MCF 10A (cell line): ENCODE data around the gene SDK1. TPM values are rescaled to one million over a fixed set of nuclear protein-coding genes. Genes with fewer than 3 reads are reported as not detected.

Experiments used
- BruUV-seq: library from RNA; stranded (reverse); fragments of 400-500 nt; replicated peaks from 2 replicates; lab custom pipeline; 2021; lab: Mats Ljungman, UMichigan
- CTCF ChIA-PET: fragments of 300-600 bp; sonication (Branson Sonifier 250); formaldehyde crosslinking; extraction: SDS; loops from one replicate; lab custom pipeline; 2021; ENCODE audit warnings: antibody characterized with exemption, inconsistent platforms; lab: Yijun Ruan, JAX
- POLR2A ChIA-PET: fragments of 300-600, 350-650 bp; sonication (Branson Sonifier 250); formaldehyde crosslinking; extraction: SDS; loops from one replicate; lab custom pipeline; 2020; ENCODE audit warnings: antibody characterized with exemption, inconsistent platforms; lab: Yijun Ruan, JAX
- DNase-seq: peaks from one replicate; pipeline ENCODE4 v3.0.0-alpha.2; 2018; ENCODE audit not compliant: unreplicated experiment
- H3K27ac Mint-ChIP-seq: one replicate; pipeline ENCODE4 v1.8.0; 2022; ENCODE audit warnings: mild to moderate bottlenecking, low read depth, mixed read lengths; ENCODE audit not compliant: unreplicated experiment
- H3K27me3 Mint-ChIP-seq: one replicate; pipeline ENCODE4 v1.8.0; 2022; ENCODE audit warnings: mixed read lengths; ENCODE audit not compliant: insufficient read depth, unreplicated experiment
- H3K36me3 Mint-ChIP-seq: one replicate; pipeline ENCODE4 v1.8.0; 2022; ENCODE audit warnings: mild to moderate bottlenecking, moderate library complexity, mixed read lengths; ENCODE audit not compliant: insufficient read depth, unreplicated experiment
- H3K4me1 Mint-ChIP-seq: one replicate; pipeline ENCODE4 v1.8.0; 2022; ENCODE audit warnings: mixed read lengths; ENCODE audit not compliant: insufficient read depth, unreplicated experiment
- H3K4me3 Mint-ChIP-seq: one replicate; pipeline ENCODE4 v1.8.0; 2022; ENCODE audit warnings: mild to moderate bottlenecking, moderate library complexity, mixed read lengths; ENCODE audit not compliant: unreplicated experiment
- H3K9me3 Mint-ChIP-seq: one replicate; pipeline ENCODE4 v1.8.0; 2022; ENCODE audit warnings: mixed read lengths; ENCODE audit not compliant: unreplicated experiment
- intact Hi-C: fragments of 100-400 bp; cut with micrococcal nuclease; formaldehyde crosslinking; loops from 2 replicates; pipeline ENCODE4 v1.14.1; 2022
- total RNA-seq: library from RNA; stranded (reverse); gene quantifications from 2 replicates; pipeline ENCODE4 v1.2.3, GENCODE V29; 2022
- TF ChIP-seq, protein P1 (sequence below): fragments of 200-600 bp; IDR thresholded peaks from one replicate; pipeline ENCODE4 v1.8.0; 2022; ENCODE audit warnings: antibody characterized with exemption, mild to moderate bottlenecking; ENCODE audit not compliant: unreplicated experiment

SDK1 gene
- total RNA-seq, 1 experiment from 2014 or later: 3.3 TPM

GRCh38 chr7:3923307-3923918, 622.4 kb downstream of the SDK1 start:
- intact Hi-C loops: no loop called here
- Mint-ChIP-seq H3K27me3 (peaks cover 10% of the 10 kb centered on the region), H3K4me1 (peaks cover 8% of the 10 kb centered on the region), H3K9me3 (no peaks in the 10 kb centered on the region), H3K4me3 (no peak overlapping the region), H3K27ac (no peak overlapping the region), H3K36me3 (no peaks in the 10 kb centered on the region)
- TF ChIP-seq, protein P1, sequence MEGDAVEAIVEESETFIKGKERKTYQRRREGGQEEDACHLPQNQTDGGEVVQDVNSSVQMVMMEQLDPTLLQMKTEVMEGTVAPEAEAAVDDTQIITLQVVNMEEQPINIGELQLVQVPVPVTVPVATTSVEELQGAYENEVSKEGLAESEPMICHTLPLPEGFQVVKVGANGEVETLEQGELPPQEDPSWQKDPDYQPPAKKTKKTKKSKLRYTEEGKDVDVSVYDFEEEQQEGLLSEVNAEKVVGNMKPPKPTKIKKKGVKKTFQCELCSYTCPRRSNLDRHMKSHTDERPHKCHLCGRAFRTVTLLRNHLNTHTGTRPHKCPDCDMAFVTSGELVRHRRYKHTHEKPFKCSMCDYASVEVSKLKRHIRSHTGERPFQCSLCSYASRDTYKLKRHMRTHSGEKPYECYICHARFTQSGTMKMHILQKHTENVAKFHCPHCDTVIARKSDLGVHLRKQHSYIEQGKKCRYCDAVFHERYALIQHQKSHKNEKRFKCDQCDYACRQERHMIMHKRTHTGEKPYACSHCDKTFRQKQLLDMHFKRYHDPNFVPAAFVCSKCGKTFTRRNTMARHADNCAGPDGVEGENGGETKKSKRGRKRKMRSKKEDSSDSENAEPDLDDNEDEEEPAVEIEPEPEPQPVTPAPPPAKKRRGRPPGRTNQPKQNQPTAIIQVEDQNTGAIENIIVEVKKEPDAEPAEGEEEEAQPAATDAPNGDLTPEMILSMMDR: no peak
- CTCF ChIA-PET: interaction anchor here (0.5 to 3.2 kb wide), 15 partner anchors 11 to 1035 kb away, joined by 3 to 19 read pairs (median 3); no protein-coding TSS in a partner anchor
- DNase-seq: no peak
- POLR2A ChIA-PET: interaction anchor here (1.5 kb wide), 1 partner anchor 852 kb away, joined by 3 read pairs; the partner anchor contains the start of gene AP5Z1
- BruUV-seq: no TSS peak

DNA sequence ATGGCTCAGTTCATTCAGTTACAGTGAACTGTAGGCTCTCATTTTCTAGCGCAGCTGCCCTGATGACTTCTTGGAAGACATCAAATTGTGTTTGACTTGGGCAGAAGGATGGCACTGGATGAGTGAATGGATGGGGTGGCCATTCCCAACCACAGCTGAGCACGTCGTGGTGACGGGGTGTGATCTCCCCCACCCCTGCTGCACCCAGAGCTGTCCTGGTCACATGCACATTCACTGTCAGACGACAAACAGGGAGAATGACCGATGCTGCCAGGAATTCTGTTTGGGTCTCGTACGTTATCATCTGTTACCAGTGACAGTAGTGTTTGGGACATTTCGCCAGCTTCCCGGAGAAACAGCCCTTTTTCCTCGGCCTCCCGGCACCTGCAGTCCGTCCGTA, 623.2 kb downstream of the SDK1 start:
- no peak overlapping the region for H3K27ac Mint-ChIP-seq
- H3K27me3 Mint-ChIP-seq: peaks cover 10% of the 10 kb centered on the region
- DNase-seq: no peak
- H3K9me3 Mint-ChIP-seq: no peaks in the 10 kb centered on the region
- H3K4me3 Mint-ChIP-seq: no peak overlapping the region
- intact Hi-C loops: no loop called here
- TF ChIP-seq, protein P1: no peak
- no TSS peak for BruUV-seq
- no peaks in the 10 kb centered on the region for H3K36me3 Mint-ChIP-seq
- ChIA-PET CTCF (interaction anchor here (0.5 to 1.6 kb wide), 4 partner anchors 30 to 555 kb away, joined by 3 to 4 read pairs (median 3); no protein-coding TSS in a partner anchor), POLR2A (no interaction called here)
- H3K4me1 Mint-ChIP-seq: peaks cover 8% of the 10 kb centered on the region

DNA sequence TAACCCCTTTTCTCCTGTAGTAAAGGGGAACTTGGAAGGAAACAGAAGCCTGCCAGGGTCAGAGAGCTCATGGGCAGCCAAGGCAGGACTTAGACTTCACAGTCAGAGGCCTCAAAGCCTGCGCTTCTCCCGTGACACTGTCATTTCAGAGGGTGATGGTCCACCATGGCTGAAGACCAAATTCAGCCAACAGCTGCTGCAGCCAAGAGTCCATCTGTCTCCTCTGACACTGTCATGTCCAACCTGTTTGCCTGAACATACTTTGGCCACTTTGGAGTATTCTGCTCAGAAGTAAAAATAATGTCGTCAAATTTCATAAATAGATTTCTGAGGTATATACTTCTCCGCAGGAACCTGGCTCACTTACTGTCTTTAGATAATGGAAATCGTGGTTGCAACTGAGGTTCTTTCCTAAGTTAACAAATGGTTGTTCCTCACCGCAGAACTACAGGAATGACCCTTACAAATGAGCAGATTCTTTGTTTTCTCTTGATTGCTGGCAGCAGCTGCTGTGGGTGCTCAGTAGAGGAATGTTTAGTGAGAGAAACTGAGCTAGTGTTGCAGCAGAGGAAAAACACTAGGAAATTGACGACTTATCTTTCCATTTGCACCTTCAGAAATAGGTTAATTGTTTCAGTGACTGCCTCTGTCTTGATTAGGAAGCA, 626.5 kb downstream of the SDK1 start:
- POLR2A ChIA-PET: interaction anchor here (0.7 kb wide), 1 partner anchor 157 kb away, joined by 3 read pairs; no protein-coding TSS in a partner anchor
- Mint-ChIP-seq H3K4me1 (peaks cover 6% of the 10 kb centered on the region), H3K27ac (no peak overlapping the region), H3K9me3 (no peaks in the 10 kb centered on the region), H3K4me3 (no peak overlapping the region), H3K36me3 (no peaks in the 10 kb centered on the region), H3K27me3 (peaks cover 10% of the 10 kb centered on the region)
- intact Hi-C loops: no loop called here
- TF ChIP-seq, protein P1: no peak
- no peak for DNase-seq
- CTCF ChIA-PET: no interaction called here
- BruUV-seq: no TSS peak

DNA sequence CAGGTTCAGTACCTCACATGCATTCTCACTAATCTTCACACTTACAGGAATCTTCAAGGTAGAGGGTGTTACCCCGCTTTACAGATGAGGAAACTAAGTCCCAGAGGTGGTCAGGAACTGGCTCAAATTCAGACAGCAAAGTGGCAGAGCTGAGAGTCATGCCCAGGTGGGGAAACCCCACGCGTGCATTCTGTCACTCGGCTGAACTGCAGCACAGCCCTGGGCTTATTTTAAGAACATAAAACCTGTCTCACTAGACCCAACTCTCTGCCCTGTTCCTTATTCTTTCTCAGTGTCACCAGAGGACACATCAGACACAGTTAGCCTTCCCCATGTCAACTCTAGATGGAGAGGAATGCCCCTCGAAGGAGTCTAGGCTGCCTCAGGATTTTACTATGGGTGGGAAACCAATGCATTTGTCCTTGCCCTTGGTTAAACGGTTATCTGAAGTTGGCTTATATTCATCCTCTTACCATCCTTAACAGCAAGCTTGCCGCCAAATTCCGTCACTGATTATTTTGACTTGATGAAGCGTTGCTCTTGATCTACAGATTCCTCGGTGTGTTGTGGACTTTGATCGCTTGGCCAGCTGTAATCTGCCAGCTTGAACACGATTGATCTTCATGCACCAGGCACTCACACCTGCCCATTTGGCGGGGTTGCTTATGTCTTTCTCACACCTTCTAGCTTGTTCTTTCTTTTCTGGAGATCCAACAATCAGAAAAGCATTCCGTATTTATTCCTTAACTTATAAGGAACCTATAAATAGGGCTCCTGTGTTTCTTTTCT, 627.9 kb downstream of the SDK1 start:
- BruUV-seq: no TSS peak
- Mint-ChIP-seq H3K36me3 (no peaks in the 10 kb centered on the region), H3K4me3 (no peak overlapping the region), H3K27me3 (peaks cover 10% of the 10 kb centered on the region), H3K4me1 (no peaks in the 10 kb centered on the region), H3K9me3 (no peaks in the 10 kb centered on the region), H3K27ac (no peak overlapping the region)
- TF ChIP-seq, protein P1: no peak
- no peak for DNase-seq
- ChIA-PET CTCF (interaction anchor here (0.6 to 1.5 kb wide), 2 partner anchors 15 to 551 kb away, joined by 3 to 4 read pairs; no protein-coding TSS in a partner anchor), POLR2A (no interaction called here)
- intact Hi-C loops: no loop called here
